Esophagus muscularis mucosa (tissue), 4 donors: Measurements from ENCODE around the gene MEF2D. TPM values are rescaled to one million over a fixed set of nuclear protein-coding genes. Genes with fewer than 3 reads are reported as not detected.

Experiments
- DNase-seq: peaks from one replicate; pipeline ENCODE4 v3.0.0-alpha.2; 2017; ENCODE audit errors: extremely low spot score
- H3K27ac ChIP-seq, 4 donors: fragments of 200-600 bp; sonication (generic); replicated peaks in 1 of 4; 1 replicate in 3 of 4; 2 replicates in 1 of 4; pipeline ENCODE4 v1.5.1; 2016 to 2019; ENCODE audit warnings: mild to moderate bottlenecking in 1 of 4
- H3K27me3 ChIP-seq, 4 donors: fragments of 200-600 bp; sonication (generic); one replicate each; pipeline versions ENCODE4 v1.5.1 to v1.6.0; 2016 to 2019
- H3K36me3 ChIP-seq, 4 donors: fragments of 200-600 bp; sonication (generic); one replicate each; pipeline ENCODE4 v1.5.1; 2016 to 2019
- H3K4me1 ChIP-seq, 4 donors: fragments of 200-600 bp; sonication (generic); one replicate each; pipeline ENCODE4 v1.5.1; 2016 to 2019
- H3K4me3 ChIP-seq, 4 donors: fragments of 200-600 bp; sonication (generic); 1 replicate in 2 of 4; 2 replicates in 2 of 4; pipeline ENCODE4 v1.5.1; 2016 to 2019; ENCODE audit warnings: mild to moderate bottlenecking in 4 of 4, moderate library complexity in 1 of 4
- H3K9me3 ChIP-seq, 4 donors: fragments of 200-600 bp; sonication (generic); 1 replicate in 3 of 4; 2 replicates in 1 of 4; pipeline ENCODE4 v1.5.1; 2016 to 2019
- EP300 ChIP-seq: sonication (generic); formaldehyde crosslinking; IDR thresholded peaks from one replicate; pipeline ENCODE4 v1.6.1; 2017; ENCODE audit warnings: antibody characterized with exemption
- POLR2A ChIP-seq: fragments of 450-650 bp; IDR thresholded peaks from one replicate; pipeline ENCODE4 v1.6.1; 2017; ENCODE audit warnings: antibody characterized with exemption, moderate library complexity, mild to moderate bottlenecking, low read depth
- POLR2AphosphoS5 ChIP-seq, 2 donors: sonication (generic); formaldehyde crosslinking; IDR thresholded peaks; one replicate each; pipeline ENCODE4 v1.6.1; 2017; ENCODE audit warnings: antibody characterized with exemption in 2 of 2
- WGBS: methylation state at CpG from one replicate; pipeline ENCODE4 v1.1.5; 2018; 5-methylcytosine and 5-hydroxymethylcytosine counted together
- intact Hi-C: fragments of 100-400 bp; cut with DNase I; formaldehyde crosslinking; loops from one replicate; pipeline ENCODE4 v1.15.1; 2023
- small RNA-seq, 3 donors: library from RNA; depleted of rRNA; stranded (forward); fragments of <200 nt; gene quantifications; one replicate each; pipeline ENCODE3, GENCODE V24; 2016
- total RNA-seq, 4 donors: library from RNA; depleted of rRNA; stranded (reverse); fragments of >200 nt; gene quantifications; one replicate each; pipeline versions ENCODE4 v1.1.0 to v1.2.1, GENCODE V29; 2016
- TF ChIP-seq, protein P1 (sequence below), 3 experiments: fragments of 200-600 bp in 2 of 3; fragments of 450-650 bp in 1 of 3; sonication (generic) in 2 of 3; IDR thresholded peaks; one replicate each; pipeline ENCODE4 v1.5.1; 2017 to 2019; ENCODE audit warnings: antibody characterized with exemption in 3 of 3, mild to moderate bottlenecking in 2 of 3, moderate library complexity in 1 of 3

The MEF2D gene
- total RNA-seq, 4 donors from 2014 or later = 78.0 to 138 (median 115) TPM

- peaks cover 23 to 27% (median 23%) of the 10 kb centered on the region in 4 donors for H3K4me1 ChIP-seq
- H3K9me3 ChIP-seq = no peaks in the 10 kb centered on the region
- H3K27ac ChIP-seq = no peak overlapping the region
- TF ChIP-seq, protein P1, sequence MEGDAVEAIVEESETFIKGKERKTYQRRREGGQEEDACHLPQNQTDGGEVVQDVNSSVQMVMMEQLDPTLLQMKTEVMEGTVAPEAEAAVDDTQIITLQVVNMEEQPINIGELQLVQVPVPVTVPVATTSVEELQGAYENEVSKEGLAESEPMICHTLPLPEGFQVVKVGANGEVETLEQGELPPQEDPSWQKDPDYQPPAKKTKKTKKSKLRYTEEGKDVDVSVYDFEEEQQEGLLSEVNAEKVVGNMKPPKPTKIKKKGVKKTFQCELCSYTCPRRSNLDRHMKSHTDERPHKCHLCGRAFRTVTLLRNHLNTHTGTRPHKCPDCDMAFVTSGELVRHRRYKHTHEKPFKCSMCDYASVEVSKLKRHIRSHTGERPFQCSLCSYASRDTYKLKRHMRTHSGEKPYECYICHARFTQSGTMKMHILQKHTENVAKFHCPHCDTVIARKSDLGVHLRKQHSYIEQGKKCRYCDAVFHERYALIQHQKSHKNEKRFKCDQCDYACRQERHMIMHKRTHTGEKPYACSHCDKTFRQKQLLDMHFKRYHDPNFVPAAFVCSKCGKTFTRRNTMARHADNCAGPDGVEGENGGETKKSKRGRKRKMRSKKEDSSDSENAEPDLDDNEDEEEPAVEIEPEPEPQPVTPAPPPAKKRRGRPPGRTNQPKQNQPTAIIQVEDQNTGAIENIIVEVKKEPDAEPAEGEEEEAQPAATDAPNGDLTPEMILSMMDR (IDR thresholded peaks at IDR 0.05) = no peak
- TF ChIP-seq EP300 (no peak), POLR2A (no peak), POLR2AphosphoS5 (IDR thresholded peaks at IDR 0.05) (no peak)
- H3K4me3 ChIP-seq = no peak overlapping the region
- 92% methylated on average over 12 of the region's 12 CpGs for WGBS
- no peaks in the 10 kb centered on the region for H3K36me3 ChIP-seq
- peaks cover 17 to 100% (median 58%) of the 10 kb centered on the region in 4 donors for H3K27me3 ChIP-seq
- intact Hi-C loops = no loop called here
- DNase-seq = no peak
Observed at GRCh38 chr1:156418416-156419070, 82.0 kb downstream of the MEF2D start.

GRCh38 chr1:156417401-156418020 lies 83.1 kb downstream of the MEF2D start:
- Histone ChIP-seq H3K36me3 (no peaks in the 10 kb centered on the region), H3K27me3 (peaks cover 17 to 100% (median 56%) of the 10 kb centered on the region in 4 donors), H3K4me3 (no peak overlapping the region), H3K4me1 (peaks cover 23 to 27% (median 23%) of the 10 kb centered on the region in 4 donors), H3K27ac (no peak overlapping the region), H3K9me3 (no peaks in the 10 kb centered on the region)
- no peak for DNase-seq
- whole genome bisulfite sequencing = 82% methylated on average over 6 of the region's 6 CpGs
- intact Hi-C loops = no loop called here
- TF ChIP-seq POLR2AphosphoS5 (IDR thresholded peaks at IDR 0.05) (no peak), POLR2A (no peak), EP300 (no peak)
- TF ChIP-seq, protein P1 (IDR thresholded peaks at IDR 0.05) = no peak

DNA sequence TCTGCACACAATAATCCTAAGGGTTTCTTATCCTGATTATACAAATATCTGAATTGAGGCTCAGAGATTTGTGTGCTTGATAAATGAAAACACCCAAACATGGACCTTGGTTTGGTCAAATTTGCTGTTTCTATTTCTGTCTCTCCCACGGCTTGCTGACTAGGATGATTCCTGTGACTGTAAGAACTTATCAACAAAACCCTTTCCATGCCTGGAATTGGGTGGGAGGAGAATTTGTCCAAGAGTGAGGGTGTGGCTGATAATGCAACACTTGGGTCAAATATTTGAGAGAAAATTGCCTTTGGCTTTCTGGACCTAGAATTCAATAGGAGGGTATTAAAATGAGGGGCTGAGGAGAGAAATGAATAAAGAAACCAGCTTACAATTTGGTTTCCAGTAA lies 83.6 kb downstream of the MEF2D start:
- Histone ChIP-seq H3K9me3 (no peaks in the 10 kb centered on the region), H3K4me3 (no peak overlapping the region), H3K36me3 (no peaks in the 10 kb centered on the region), H3K4me1 (peaks cover 22 to 26% (median 23%) of the 10 kb centered on the region in 4 donors), H3K27me3 (peaks cover 17 to 97% (median 54%) of the 10 kb centered on the region in 4 donors), H3K27ac (no peak overlapping the region)
- intact Hi-C loops = no loop called here
- 44% methylated on average over 1 of the region's 1 CpG for WGBS
- no peak for DNase-seq
- TF ChIP-seq POLR2AphosphoS5 (IDR thresholded peaks at IDR 0.05) (no peak), EP300 (no peak), POLR2A (no peak)
- TF ChIP-seq, protein P1 (IDR thresholded peaks at IDR 0.05) = no peak

GRCh38 chr1:156414461-156415064 lies 86.0 kb downstream of the MEF2D start:
- DNase-seq = no peak
- Histone ChIP-seq H3K4me1 (peaks cover 0 to 2% (median 0%) of the 10 kb centered on the region in 4 donors), H3K9me3 (no peaks in the 10 kb centered on the region), H3K36me3 (no peaks in the 10 kb centered on the region), H3K27me3 (peaks cover 4 to 90% (median 30%) of the 10 kb centered on the region in 4 donors), H3K4me3 (no peak overlapping the region), H3K27ac (no peak overlapping the region)
- WGBS = 15% methylated on average over 8 of the region's 8 CpGs
- TF ChIP-seq, protein P1 (IDR thresholded peaks at IDR 0.05) = no peak
- TF ChIP-seq POLR2AphosphoS5 (IDR thresholded peaks at IDR 0.05) (no peak), POLR2A (no peak), EP300 (no peak)
- intact Hi-C loops = no loop called here

Small RNAs within 50 kb of the gene (small RNA-seq; reads per million reads assigned to genes)
- gene MIR9-1 (0 reads per million in 3 donors), gene RF00019 (0 reads per million in 3 donors)

Other genes with a start within 250 kb of the MEF2D start
- 10 to 100 TPM; 52.3 to 96.1 (median 69.4) TPM for gene SMG5, start 217.9 kb downstream of the MEF2D start, total RNA-seq
- 1 to 10 TPM in 3 of 4 donors, under 1 TPM in 1; 0.99 to 3.2 (median 1.9) TPM for gene TMEM79, start 216.4 kb downstream of the MEF2D start, total RNA-seq
- 10 to 100 TPM; 27.0 to 47.8 (median 37.5) TPM for gene GLMP, start 205.1 kb downstream of the MEF2D start, total RNA-seq
- gene VHLL, start 201.5 kb downstream of the MEF2D start, total RNA-seq = not detected
- gene CCT3, start 162.5 kb downstream of the MEF2D start, total RNA-seq = 100 to 1,000 TPM; 172 to 241 (median 222) TPM
- not detected for gene TSACC, start 162.2 kb downstream of the MEF2D start, total RNA-seq
- gene RHBG, start 131.6 kb downstream of the MEF2D start, total RNA-seq = not detected
- gene IQGAP3, start 71.8 kb upstream of the MEF2D start, total RNA-seq = 1 to 10 TPM in 1 of 4 donors, under 1 TPM in 2, not detected in 1; 0.06 to 1.1 (median 0.50) TPM
- not detected for gene TTC24, start 78.9 kb upstream of the MEF2D start, total RNA-seq
- gene NAXE, start 91.0 kb upstream of the MEF2D start, total RNA-seq = 10 to 100 TPM; 73.5 to 98.0 (median 85.2) TPM
- 10 to 100 TPM; 22.6 to 32.8 (median 26.4) TPM for gene GPATCH4, start 100.7 kb upstream of the MEF2D start, total RNA-seq
- 1 to 10 TPM in 3 of 4 donors, under 1 TPM in 1; 0.83 to 5.1 (median 2.2) TPM for gene HAPLN2, start 118.6 kb upstream of the MEF2D start, total RNA-seq
- gene BCAN, start 141.3 kb upstream of the MEF2D start, total RNA-seq = 1 to 10 TPM in 1 of 4 donors, under 1 TPM in 2, not detected in 1; 0.45 to 1.0 (median 0.99) TPM
- gene NES, start 176.6 kb upstream of the MEF2D start, total RNA-seq = 10 to 100 TPM; 16.6 to 37.4 (median 32.5) TPM
- gene CRABP2, start 204.8 kb upstream of the MEF2D start, total RNA-seq = 1 to 10 TPM; 1.2 to 6.4 (median 2.7) TPM
- gene METTL25B, start 227.7 kb upstream of the MEF2D start, total RNA-seq = 10 to 100 TPM; 16.2 to 32.3 (median 18.0) TPM
- 10 to 100 TPM; 16.2 to 20.0 (median 19.0) TPM for gene ISG20L2, start 228.0 kb upstream of the MEF2D start, total RNA-seq
- 10 to 100 TPM; 43.5 to 67.4 (median 62.4) TPM for gene MRPL24, start 240.3 kb upstream of the MEF2D start, total RNA-seq